Erythroblast (primary cell): ENCODE data around the gene VSIG10.

Source experiments
- DNase-seq, 2 experiments: peaks; one replicate each; lab custom pipeline; 2025; lab: John Stamatoyannopoulos, UW
- GATA1 ChIP-seq: IDR thresholded peaks from 2 replicates; pipeline ENCODE4 v1.6.1; 2011; ENCODE audit warnings: low read depth, mild to moderate bottlenecking, control low read depth, low read length, moderate library complexity
- POLR2A ChIP-seq: IDR thresholded peaks from 2 replicates; pipeline ENCODE4 v1.6.1; 2011; ENCODE audit warnings: mild to moderate bottlenecking, low read length

VSIG10 gene

DNA sequence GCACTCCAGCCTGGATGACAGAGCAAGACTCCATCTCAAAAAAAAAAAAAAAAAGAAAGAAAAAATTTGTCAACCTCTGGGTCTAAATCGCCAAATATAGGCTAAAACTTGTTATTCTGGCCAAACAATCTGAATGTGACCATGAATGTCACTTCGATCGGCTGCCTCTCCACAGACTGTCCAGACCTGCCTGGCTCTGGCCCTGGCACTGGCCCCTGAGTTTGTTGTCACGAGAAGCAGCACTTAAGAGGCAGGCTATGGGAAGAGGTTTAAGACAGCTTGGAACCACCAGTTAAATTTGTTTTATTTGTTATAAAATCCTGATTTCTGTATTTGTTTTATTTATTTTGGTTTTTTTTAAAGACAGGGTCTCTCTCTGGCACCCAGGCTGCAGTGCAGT is 57.4 kb downstream of the VSIG10 start:
- no peak for DNase-seq
- no peak for TF ChIP-seq GATA1
- no peak for TF ChIP-seq POLR2A

DNA sequence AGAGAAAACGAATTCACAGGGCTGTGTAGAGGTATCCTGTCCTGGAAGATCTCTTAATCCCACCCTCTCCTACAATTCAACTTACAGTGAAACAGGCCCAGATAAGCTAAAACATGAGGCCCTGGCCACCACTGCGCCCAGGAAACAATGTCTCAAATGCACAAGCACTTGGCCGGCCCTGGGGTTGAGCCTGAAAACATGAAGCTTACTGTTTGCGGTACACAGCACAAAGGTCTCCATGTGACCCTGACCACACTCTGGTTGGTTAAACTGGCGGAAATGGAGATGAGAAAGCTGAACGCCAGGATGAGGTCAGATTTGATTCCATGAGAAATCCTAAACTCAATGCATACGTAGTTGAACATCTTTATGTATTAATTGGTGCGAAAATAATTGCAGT is 59.2 kb downstream of the VSIG10 start:
- TF ChIP-seq POLR2A, result no peak
- TF ChIP-seq GATA1, result no peak
- no peak for DNase-seq

GRCh38 chr12:118044075-118044474 is 59.7 kb downstream of the VSIG10 start:
- no peak for DNase-seq
- TF ChIP-seq GATA1 (no peak), POLR2A (no peak)

DNA sequence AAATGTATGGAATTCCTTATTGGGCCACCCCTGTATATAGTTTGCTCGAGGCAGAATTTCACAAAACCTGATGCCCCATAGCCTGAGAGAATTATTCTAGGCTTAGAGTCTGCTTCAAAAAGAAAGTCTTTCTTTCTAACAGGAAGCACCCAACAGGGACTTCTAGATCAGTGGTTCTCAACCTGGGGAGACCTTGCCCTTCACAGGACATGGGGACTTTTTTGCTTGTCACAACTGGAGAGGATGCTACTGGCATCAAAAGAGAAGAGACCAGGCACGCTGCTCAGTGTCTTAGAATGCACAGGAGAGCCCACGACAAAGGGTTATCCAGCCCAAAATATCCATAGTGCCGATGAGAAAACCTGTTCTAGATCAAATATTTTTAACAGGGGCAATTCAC is 61.7 kb downstream of the VSIG10 start:
- DNase-seq, result no peak
- TF ChIP-seq POLR2A, result no peak
- no peak for TF ChIP-seq GATA1

- TF ChIP-seq GATA1 (no peak), POLR2A (no peak)
- no peak for DNase-seq
Observed at GRCh38 chr12:118038137-118038536, 65.7 kb downstream of the VSIG10 start.

DNA sequence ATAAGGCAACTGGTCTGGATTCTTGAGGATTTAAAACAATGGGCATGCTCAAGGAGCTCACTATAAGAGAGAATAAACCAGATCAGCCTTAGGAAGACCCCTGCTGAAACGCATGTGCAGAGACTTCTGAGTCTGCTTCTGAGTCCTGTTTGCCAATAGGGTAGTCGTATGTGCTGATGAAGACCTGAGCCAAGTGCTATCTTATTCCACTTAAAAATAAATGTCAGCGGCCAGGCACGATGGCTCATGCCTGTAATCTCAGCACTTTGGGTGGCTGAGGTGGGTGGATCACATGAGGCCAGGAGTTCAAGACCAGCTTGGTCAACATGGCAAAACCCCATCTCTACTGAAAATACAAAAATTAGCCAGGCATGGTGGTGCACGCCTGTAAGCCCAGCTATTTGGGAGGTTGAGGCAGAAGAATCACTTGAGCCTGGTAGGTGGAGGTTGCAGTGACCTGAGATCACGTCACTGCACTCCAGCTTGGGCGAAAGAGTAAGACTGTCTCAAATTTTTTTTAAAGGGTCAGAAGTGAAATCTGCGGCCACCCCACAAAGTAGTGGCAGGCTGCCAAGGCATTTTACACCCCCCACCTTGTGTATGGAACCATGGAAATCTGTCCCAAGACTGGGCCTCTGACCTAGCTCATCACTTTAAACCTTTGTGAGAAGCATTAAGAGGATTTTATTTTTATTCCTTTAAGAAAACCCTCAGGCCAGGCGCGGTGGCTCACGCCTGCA is 67.0 kb downstream of the VSIG10 start:
- TF ChIP-seq GATA1, result no peak
- no peak for TF ChIP-seq POLR2A
- DNase-seq, result no peak

DNA sequence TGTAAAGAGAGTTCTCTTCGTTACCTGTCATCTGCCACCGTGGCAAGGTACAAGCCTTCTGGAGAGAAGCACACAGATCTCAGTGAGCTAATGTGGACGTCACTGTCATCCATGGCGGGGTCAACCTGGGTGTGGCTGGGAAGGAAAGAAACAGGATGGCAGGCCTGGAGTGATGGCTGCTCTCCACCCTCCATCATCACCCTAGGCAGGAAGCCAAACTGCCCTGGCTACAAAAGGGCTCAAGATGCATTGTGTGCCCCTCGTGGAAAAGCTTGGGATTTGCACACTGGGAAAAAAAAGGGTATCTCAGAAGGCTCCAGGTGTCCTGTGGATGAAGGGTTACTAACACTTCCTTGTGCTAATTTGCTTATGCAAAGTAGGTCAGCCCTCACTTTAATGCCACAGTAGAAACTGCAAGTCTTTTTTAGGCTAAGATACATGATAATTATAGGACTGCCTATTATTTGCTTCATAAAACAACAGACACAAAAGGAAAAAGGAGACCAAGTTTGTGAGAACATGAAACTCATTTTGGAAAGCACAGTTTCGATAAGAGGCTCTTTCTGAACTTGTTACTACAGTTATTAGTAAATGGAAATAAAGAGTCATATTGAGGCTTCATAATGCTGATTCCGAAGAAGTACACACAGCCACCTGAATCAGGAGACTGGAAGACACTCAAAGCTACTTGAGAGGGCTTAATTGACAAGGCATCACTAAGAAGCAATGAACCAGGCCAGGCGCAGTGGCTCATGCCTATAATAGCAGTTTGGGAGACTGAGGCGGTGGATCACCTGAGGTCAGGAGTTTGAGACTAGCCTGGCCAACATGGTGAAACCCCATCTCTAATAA is 68.4 kb downstream of the VSIG10 start:
- no peak for DNase-seq
- no peak for TF ChIP-seq GATA1
- TF ChIP-seq POLR2A, result peak; percentile 20

DNA sequence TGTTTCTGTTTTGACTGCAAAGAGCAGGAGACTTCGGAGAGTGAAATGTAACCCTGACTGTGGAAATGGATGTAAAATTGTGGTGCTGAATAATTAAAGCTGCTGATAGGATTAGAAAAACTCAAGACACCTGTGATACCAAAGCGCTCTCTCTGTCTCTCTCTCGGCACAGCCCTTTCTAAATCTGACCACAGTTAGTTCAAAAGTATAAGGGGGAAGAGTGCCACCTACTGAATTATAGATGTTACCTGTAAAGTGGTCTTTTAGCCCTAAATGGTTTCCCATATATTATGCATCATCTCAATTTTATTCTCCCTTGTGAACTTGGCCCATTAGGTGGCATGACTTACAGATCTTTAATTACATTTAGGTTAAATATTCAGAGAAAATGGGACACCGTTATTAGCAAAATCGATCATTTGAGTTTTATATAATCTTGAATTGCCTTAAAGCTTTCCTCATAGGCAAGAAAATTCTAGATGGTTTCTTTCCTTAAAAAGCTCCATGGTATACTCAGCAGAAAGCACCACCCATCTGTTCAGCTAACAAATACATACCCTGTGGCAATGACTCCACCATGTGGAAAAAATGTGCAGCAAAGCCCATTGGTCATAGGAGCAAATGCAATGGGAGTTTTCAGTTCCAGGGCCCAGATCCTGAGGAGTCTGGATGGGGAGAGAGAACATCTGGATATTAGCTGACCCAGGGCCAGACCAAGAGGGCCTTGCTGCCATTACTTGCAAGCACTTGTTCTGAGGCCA is 69.2 kb downstream of the VSIG10 start:
- DNase-seq, result no peak
- TF ChIP-seq GATA1, result no peak
- no peak for TF ChIP-seq POLR2A

DNA sequence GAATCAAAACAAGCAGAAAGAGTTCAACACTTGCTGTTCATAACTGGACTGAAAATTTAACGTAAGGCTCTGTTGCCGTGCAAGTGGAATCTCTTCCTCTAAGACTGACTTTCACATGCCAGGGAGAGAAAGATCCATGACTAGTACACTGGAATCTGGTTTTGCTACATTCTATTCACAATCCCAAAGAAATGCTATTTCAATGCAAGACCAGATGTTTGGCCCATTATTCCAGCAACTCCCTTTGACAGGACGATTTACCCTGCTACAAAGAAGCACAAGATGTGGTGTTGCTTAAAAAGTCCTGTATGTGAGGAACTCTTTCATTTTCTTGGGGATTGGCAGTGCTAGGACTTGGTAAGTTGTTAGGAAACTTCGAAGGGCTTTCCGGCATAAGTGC is 69.9 kb downstream of the VSIG10 start:
- DNase-seq, result no peak
- TF ChIP-seq POLR2A (no peak), GATA1 (no peak)

- no peak for DNase-seq
- no peak for TF ChIP-seq POLR2A
- no peak for TF ChIP-seq GATA1
Observed at GRCh38 chr12:118033323-118033722, 70.5 kb downstream of the VSIG10 start.

DNA sequence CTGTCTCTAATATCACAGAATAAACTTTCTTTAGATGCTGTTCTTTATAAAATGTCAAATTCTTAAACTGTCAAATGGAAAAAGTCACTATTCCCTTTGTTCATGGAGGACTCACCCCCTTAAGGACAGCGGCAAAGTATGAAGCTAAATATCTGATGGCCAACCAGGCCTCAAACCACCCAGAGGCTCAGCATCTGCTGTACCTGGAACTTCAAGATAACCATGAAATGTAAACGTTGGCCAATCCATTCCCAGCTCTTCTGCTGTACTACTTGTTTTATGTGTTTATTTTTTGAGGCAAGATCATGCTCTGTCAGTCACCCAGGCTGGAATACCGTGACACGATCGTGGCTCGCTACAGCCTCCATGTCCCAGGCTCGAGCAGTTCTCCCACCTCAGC is 71.6 kb downstream of the VSIG10 start:
- peak in 1 of 2 experiments; percentile 13 for DNase-seq
- TF ChIP-seq GATA1, result no peak
- no peak for TF ChIP-seq POLR2A

GRCh38 chr12:118029166-118029565 is 74.6 kb downstream of the VSIG10 start:
- no peak for DNase-seq
- no peak for TF ChIP-seq POLR2A
- TF ChIP-seq GATA1, result no peak

GRCh38 chr12:118025168-118025567 is 78.6 kb downstream of the VSIG10 start:
- DNase-seq, result no peak
- TF ChIP-seq GATA1 (no peak), POLR2A (no peak)
